Stimulated activated CD4-positive, alpha-beta T cell treated with anti-CD3 and anti-CD28 coated beads, TNF-alpha, amount 100 ng/mL, for 48 hours (primary cell): ENCODE data around the gene FAM163B.

Experiments
- DNase-seq, 3 donors: peaks; one replicate each; pipeline ENCODE4 v3.0.0-alpha.2; 2020; ENCODE audit warnings: low read depth in 3 of 3

The FAM163B gene

GRCh38 chr9:133582501-133583045 is 26.6 kb downstream of the FAM163B start:
- no peak for DNase-seq

- no peak for DNase-seq
Observed at GRCh38 chr9:133581513-133582343, 27.5 kb downstream of the FAM163B start.

GRCh38 chr9:133581011-133581410 is 28.2 kb downstream of the FAM163B start:
- no peak for DNase-seq

GRCh38 chr9:133580419-133580738 is 28.8 kb downstream of the FAM163B start:
- no peak for DNase-seq

- DNase-seq, result no peak
Observed at GRCh38 chr9:133579601-133580418, 29.4 kb downstream of the FAM163B start.

- DNase-seq, result no peak
Observed at GRCh38 chr9:133578524-133579441, 30.4 kb downstream of the FAM163B start.

- DNase-seq, result no peak
Observed at GRCh38 chr9:133577737-133578112, 31.5 kb downstream of the FAM163B start.

- DNase-seq, result no peak
Observed at GRCh38 chr9:133576875-133577736, 32.1 kb downstream of the FAM163B start.

- DNase-seq, result no peak
Observed at GRCh38 chr9:133576031-133576874, 32.9 kb downstream of the FAM163B start.

GRCh38 chr9:133575186-133576030 is 33.8 kb downstream of the FAM163B start:
- no peak for DNase-seq

GRCh38 chr9:133574771-133575170 is 34.4 kb downstream of the FAM163B start:
- no peak for DNase-seq

GRCh38 chr9:133573791-133574515 is 35.2 kb downstream of the FAM163B start:
- DNase-seq, result no peak

GRCh38 chr9:133572821-133573361 is 36.3 kb downstream of the FAM163B start:
- DNase-seq, result no peak

GRCh38 chr9:133571896-133572595 is 37.1 kb downstream of the FAM163B start:
- DNase-seq, result no peak

GRCh38 chr9:133571391-133571890 is 37.7 kb downstream of the FAM163B start:
- no peak for DNase-seq

GRCh38 chr9:133570691-133571080 is 38.5 kb downstream of the FAM163B start:
- no peak for DNase-seq
